ENCODE results near the gene GUCD1. TPM values are rescaled to one million over a fixed set of nuclear protein-coding genes. Genes with fewer than 3 reads are reported as not detected.
"Not testable (repeated sequence)": the region's sequence is repeated elsewhere in the genome, so short reads cannot be mapped to it uniquely, and the experiment has no call there.

The GUCD1 gene
- total RNA-seq, 1 donor, result 96.6 TPM

GRCh38 chr22:24535348-24535747 lies 19.6 kb downstream of the GUCD1 start:
- TF ChIP-seq CTCF (IDR thresholded peaks at IDR 0.05; ENCODE audit: insufficient read depth, low read length), result no peak
- DNase-seq (ENCODE audit: low read depth), result no peak
- no peak overlapping the region for H3K4me3 ChIP-seq (ENCODE audit: low read depth, low read length)

- TF ChIP-seq CTCF (IDR thresholded peaks at IDR 0.05; ENCODE audit: insufficient read depth, low read length), result no peak
- DNase-seq (ENCODE audit: low read depth), result no peak
- H3K4me3 ChIP-seq (ENCODE audit: low read depth, low read length), result no peak overlapping the region
Observed at GRCh38 chr22:24532075-24532474, 22.9 kb downstream of the GUCD1 start.

- not testable (repeated sequence) for H3K4me3 ChIP-seq (ENCODE audit: low read depth, low read length); DNase-seq (ENCODE audit: low read depth)
Observed at GRCh38 chr22:24530968-24531367, 24.0 kb downstream of the GUCD1 start.

GRCh38 chr22:24529898-24530297 lies 25.0 kb downstream of the GUCD1 start:
- no peak for DNase-seq (ENCODE audit: low read depth)
- no peak for TF ChIP-seq CTCF (IDR thresholded peaks at IDR 0.05; ENCODE audit: insufficient read depth, low read length)
- H3K4me3 ChIP-seq (ENCODE audit: low read depth, low read length), result no peak overlapping the region

- peak; percentile 34 for DNase-seq (ENCODE audit: low read depth)
- TF ChIP-seq CTCF (IDR thresholded peaks at IDR 0.05; ENCODE audit: insufficient read depth, low read length), result no peak
- H3K4me3 ChIP-seq (ENCODE audit: low read depth, low read length), result no peak overlapping the region
Observed at GRCh38 chr22:24526191-24526590, 28.7 kb downstream of the GUCD1 start.

GRCh38 chr22:24525416-24526037 lies 29.4 kb downstream of the GUCD1 start:
- no peak overlapping the region for H3K4me3 ChIP-seq (ENCODE audit: low read depth, low read length)
- DNase-seq (ENCODE audit: low read depth), result peak; percentile 72
- peak; percentile 94 for TF ChIP-seq CTCF (IDR thresholded peaks at IDR 0.05; ENCODE audit: insufficient read depth, low read length)

- no peak for TF ChIP-seq CTCF (IDR thresholded peaks at IDR 0.05; ENCODE audit: insufficient read depth, low read length)
- DNase-seq (ENCODE audit: low read depth), result peak; percentile 87
- no peak overlapping the region for H3K4me3 ChIP-seq (ENCODE audit: low read depth, low read length)
Observed at GRCh38 chr22:24523873-24524272, 31.1 kb downstream of the GUCD1 start.

Measured in fibroblast of the aortic adventitia (primary cell).